ENCODE results near the gene DGCR6L.
A peak's percentile ranks its signal among the peaks of the same experiment; 100 is the strongest.

The DGCR6L gene

GRCh38 chr22:20298803-20299745, 20.8 kb downstream of the DGCR6L start:
- ATAC-seq (ENCODE audit: insufficient read depth, low read depth) (peak; percentile 90), DNase-seq (peak; percentile 89)
- no peaks in the 10 kb centered on the region for H3K9me3 ChIP-seq (ENCODE audit: insufficient read depth, low read length, severe bottlenecking)
- no peaks in the 10 kb centered on the region for H4K20me1 ChIP-seq (ENCODE audit: insufficient read depth, low read length)
- H3K4me1 ChIP-seq (ENCODE audit: insufficient read depth, low read length): peaks cover 8% of the 10 kb centered on the region
- H3K27me3 ChIP-seq (ENCODE audit: insufficient read depth, low read length, poor library complexity): peaks cover 18% of the 10 kb centered on the region
- no peaks in the 10 kb centered on the region for H3K36me3 ChIP-seq (ENCODE audit: insufficient read depth, low read length)
- TF ChIP-seq CTCF (IDR thresholded peaks at IDR 0.05; ENCODE audit: borderline replicate concordance, extremely low read depth, low read length, poor library complexity, severe bottlenecking) (no peak), EZH2 (IDR thresholded peaks at IDR 0.05; ENCODE audit: borderline replicate concordance, low read depth, low read length, severe bottlenecking) (no peak)
- H3K4me2 ChIP-seq (ENCODE audit: insufficient read depth, low read length): peak overlapping the region; percentile 76
- no peak overlapping the region for H3K9ac ChIP-seq (ENCODE audit: low read depth, low read length)
- H3K27ac ChIP-seq (ENCODE audit: low read length): no peak overlapping the region
- H2AFZ ChIP-seq (ENCODE audit: low read depth, low read length): no peak overlapping the region
- H3K79me2 ChIP-seq (ENCODE audit: insufficient read depth, low read length): no peaks in the 10 kb centered on the region
- H3K4me3 ChIP-seq (ENCODE audit: low read depth in 1 of 2, low read length in 2 of 2): peak overlapping the region in 1 of 2 experiments; percentile 54; a peak in 1 of 4 replicates

DNA sequence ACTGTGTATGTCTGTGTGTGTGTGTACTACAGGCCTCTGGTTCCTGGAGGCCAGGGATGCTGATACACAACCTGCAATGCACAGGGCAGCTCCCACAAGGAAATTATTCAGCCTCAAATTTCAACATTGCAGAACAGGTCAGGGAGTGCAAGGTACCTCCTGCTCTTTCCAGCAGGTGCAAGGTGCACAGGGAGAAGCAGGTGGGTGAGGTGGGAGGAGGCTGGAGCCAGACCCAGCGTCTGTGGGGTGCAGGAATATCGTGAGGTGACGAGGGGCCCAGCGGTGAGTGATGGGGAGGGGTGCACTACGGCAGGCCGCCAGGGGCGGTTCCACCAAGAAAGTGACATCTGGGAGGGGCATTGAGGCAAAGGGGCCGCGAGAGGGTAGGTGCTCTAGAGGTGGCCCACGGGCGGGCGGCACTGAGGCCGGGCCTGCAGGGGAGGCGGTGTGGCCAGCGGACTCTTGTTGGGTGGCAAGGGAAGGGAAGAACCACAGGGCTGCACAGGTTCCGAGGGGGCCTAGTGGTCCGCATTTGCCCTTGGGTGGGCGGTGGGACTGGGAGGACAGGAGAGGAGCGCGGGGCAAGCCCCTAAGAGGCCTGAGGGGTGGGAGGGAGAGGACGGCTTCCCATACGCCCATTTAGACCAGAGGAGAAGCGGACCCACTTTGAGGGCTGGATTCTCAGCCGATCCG, 21.6 kb downstream of the DGCR6L start:
- TF ChIP-seq CTCF (IDR thresholded peaks at IDR 0.05; ENCODE audit: borderline replicate concordance, extremely low read depth, low read length, poor library complexity, severe bottlenecking) (no peak), EZH2 (IDR thresholded peaks at IDR 0.05; ENCODE audit: borderline replicate concordance, low read depth, low read length, severe bottlenecking) (no peak)
- Histone ChIP-seq H2AFZ (ENCODE audit: low read depth, low read length) (no peak overlapping the region), H3K4me1 (ENCODE audit: insufficient read depth, low read length) (peaks cover 8% of the 10 kb centered on the region), H3K79me2 (ENCODE audit: insufficient read depth, low read length) (no peaks in the 10 kb centered on the region), H3K4me2 (ENCODE audit: insufficient read depth, low read length) (no peak overlapping the region), H3K9me3 (ENCODE audit: insufficient read depth, low read length, severe bottlenecking) (no peaks in the 10 kb centered on the region), H4K20me1 (ENCODE audit: insufficient read depth, low read length) (no peaks in the 10 kb centered on the region), H3K9ac (ENCODE audit: low read depth, low read length) (no peak overlapping the region), H3K27ac (ENCODE audit: low read length) (no peak overlapping the region), H3K4me3 (ENCODE audit: low read depth in 1 of 2, low read length in 2 of 2) (no peak overlapping the region), H3K27me3 (ENCODE audit: insufficient read depth, low read length, poor library complexity) (peaks cover 18% of the 10 kb centered on the region), H3K36me3 (ENCODE audit: insufficient read depth, low read length) (no peaks in the 10 kb centered on the region)
- DNase-seq (no peak), ATAC-seq (ENCODE audit: insufficient read depth, low read depth) (no peak)

- ATAC-seq (ENCODE audit: insufficient read depth, low read depth) (no peak), DNase-seq (no peak)
- H3K27me3 ChIP-seq (ENCODE audit: insufficient read depth, low read length, poor library complexity): peaks cover 18% of the 10 kb centered on the region
- H3K9me3 ChIP-seq (ENCODE audit: insufficient read depth, low read length, severe bottlenecking): no peaks in the 10 kb centered on the region
- no peaks in the 10 kb centered on the region for H3K36me3 ChIP-seq (ENCODE audit: insufficient read depth, low read length)
- no peaks in the 10 kb centered on the region for H4K20me1 ChIP-seq (ENCODE audit: insufficient read depth, low read length)
- H3K27ac ChIP-seq (ENCODE audit: low read length): no peak overlapping the region
- H2AFZ ChIP-seq (ENCODE audit: low read depth, low read length): no peak overlapping the region
- H3K4me1 ChIP-seq (ENCODE audit: insufficient read depth, low read length): peaks cover 8% of the 10 kb centered on the region
- no peak overlapping the region for H3K9ac ChIP-seq (ENCODE audit: low read depth, low read length)
- no peak overlapping the region for H3K4me2 ChIP-seq (ENCODE audit: insufficient read depth, low read length)
- no peaks in the 10 kb centered on the region for H3K79me2 ChIP-seq (ENCODE audit: insufficient read depth, low read length)
- no peak overlapping the region for H3K4me3 ChIP-seq (ENCODE audit: low read depth in 1 of 2, low read length in 2 of 2)
- TF ChIP-seq EZH2 (IDR thresholded peaks at IDR 0.05; ENCODE audit: borderline replicate concordance, low read depth, low read length, severe bottlenecking): no peak
Observed at GRCh38 chr22:20297414-20298109, 22.3 kb downstream of the DGCR6L start.
